Stimulated activated CD8-positive, alpha-beta memory T cell treated with anti-CD3 and anti-CD28 coated beads, Interleukin-4, amount 100 ng/mL, for 1 hour (primary cell): ENCODE measurements around the gene INPP5D.

Experiments
- DNase-seq, 2 donors: peaks; one replicate each; pipeline ENCODE4 v3.0.0-alpha.2; 2020; ENCODE audit warnings: low read depth in 2 of 2, low spot score in 1 of 2

The INPP5D gene

GRCh38 chr2:233204286-233204936 is 144.3 kb downstream of the INPP5D start:
- no peak for DNase-seq

GRCh38 chr2:233208382-233209116 is 148.4 kb downstream of the INPP5D start:
- DNase-seq, result no peak

- no peak for DNase-seq
Measured at GRCh38 chr2:233209117-233209532, 149.0 kb downstream of the INPP5D start.

GRCh38 chr2:233209533-233210171 is 149.5 kb downstream of the INPP5D start:
- DNase-seq, result no peak

GRCh38 chr2:233210281-233210680 is 150.1 kb downstream of the INPP5D start:
- no peak for DNase-seq

- DNase-seq, result no peak
Measured at GRCh38 chr2:233210843-233211547, 150.9 kb downstream of the INPP5D start.

GRCh38 chr2:233211548-233211895 is 151.4 kb downstream of the INPP5D start:
- DNase-seq, result no peak

GRCh38 chr2:233213011-233213410 is 152.9 kb downstream of the INPP5D start:
- DNase-seq, result no peak

- no peak for DNase-seq
Measured at GRCh38 chr2:233213975-233214374, 153.8 kb downstream of the INPP5D start.

- DNase-seq, result no peak
Measured at GRCh38 chr2:233217892-233218377, 157.8 kb downstream of the INPP5D start.

GRCh38 chr2:233218836-233219235 is 158.7 kb downstream of the INPP5D start:
- no peak for DNase-seq

- no peak for DNase-seq
Measured at GRCh38 chr2:233219848-233220247, 159.7 kb downstream of the INPP5D start.

- DNase-seq, result no peak
Measured at GRCh38 chr2:233221378-233222063, 161.4 kb downstream of the INPP5D start.

- DNase-seq, result no peak
Measured at GRCh38 chr2:233223059-233223894, 163.1 kb downstream of the INPP5D start.

GRCh38 chr2:233225230-233226068 is 165.3 kb downstream of the INPP5D start:
- no peak for DNase-seq

- DNase-seq, result no peak
Measured at GRCh38 chr2:233226511-233227031, 166.4 kb downstream of the INPP5D start.

- DNase-seq, result no peak
Measured at GRCh38 chr2:233227346-233227978, 167.3 kb downstream of the INPP5D start.

- no peak for DNase-seq
Measured at GRCh38 chr2:233228376-233228775, 168.2 kb downstream of the INPP5D start.
